GM12878 (cell line): ENCODE measurements around the gene SLC35E2B. TPM values are rescaled to one million over a fixed set of nuclear protein-coding genes. Genes with fewer than 3 reads are reported as not detected.
"Not testable (repeated sequence)": the region's sequence is repeated elsewhere in the genome, so short reads cannot be mapped to it uniquely, and the experiment has no call there.

Experiments used
- ATAC-seq: fragments of 200-7000 bp; cut with Tn5 transposase; 3 replicates; pipeline ENCODE4 v1.9.1; 2020; ENCODE audit warnings: mild to moderate bottlenecking, moderate library complexity
- BruUV-seq: library from RNA; stranded (reverse); fragments of 400-500 nt; replicated peaks from 2 replicates; lab custom pipeline; 2021; lab: Mats Ljungman, UMichigan
- CTCF ChIA-PET: fragments of 300-600 bp; sonication (Branson Sonifier 250); formaldehyde crosslinking; extraction: SDS; loops from one replicate; lab custom pipeline; 2021; ENCODE audit warnings: inconsistent platforms; lab: Yijun Ruan, JAX
- POLR2A ChIA-PET: fragments of 350-600 bp; formaldehyde crosslinking; extraction: SDS; loops from one replicate; lab custom pipeline; 2021; ENCODE audit warnings: inconsistent platforms; lab: Charles Lee
- RAD21 ChIA-PET: fragments of 300-600 bp; sonication (Branson Sonifier 250); formaldehyde crosslinking; loops from one replicate; lab custom pipeline; 2023; ENCODE audit warnings: antibody characterized with exemption; ENCODE audit not compliant: unreplicated experiment; lab: Charles Lee
- SMC1A ChIA-PET: fragments of 300-600 bp; sonication (Branson Sonifier 250); formaldehyde crosslinking; loops from one replicate; lab custom pipeline; 2023; ENCODE audit not compliant: unreplicated experiment, uncharacterized antibody; lab: Charles Lee
- DNase-seq: peaks from one replicate; pipeline ENCODE4 v3.0.0-alpha.2; 2011; ENCODE audit warnings: low read depth, low spot score
- FAIRE-seq: peaks from 3 replicates; lab custom pipeline; 2011; peaks lifted over from hg19 to GRCh38; lab: Jason Lieb, UNC
- H2AFZ ChIP-seq: 2 replicates; pipeline ENCODE4 v1.6.0; 2011; ENCODE audit warnings: low read depth, low read length, control low read depth; ENCODE audit not compliant: control insufficient read depth
- H3K27ac ChIP-seq: 2 replicates; pipeline ENCODE4 v1.5.1; 2011; ENCODE audit warnings: control low read depth; ENCODE audit not compliant: control insufficient read depth, insufficient read depth
- H3K27me3 ChIP-seq, 2 experiments: replicated peaks in 1 of 2; 2 replicates each; pipeline versions ENCODE4 v1.6.0 to v1.6.1; 2011; ENCODE audit warnings: low read length in 1 of 2; ENCODE audit not compliant: control insufficient read depth in 2 of 2, insufficient read depth in 2 of 2
- H3K36me3 ChIP-seq, 2 experiments: 2 replicates each; pipeline ENCODE4 v1.5.1; 2011; ENCODE audit warnings: low read length in 1 of 2; ENCODE audit not compliant: control insufficient read depth in 2 of 2, insufficient read depth in 2 of 2
- H3K4me1 ChIP-seq: 2 replicates; pipeline ENCODE4 v1.6.1; 2011; ENCODE audit warnings: mild to moderate bottlenecking, low read length, moderate library complexity, mixed read lengths; ENCODE audit not compliant: control insufficient read depth, insufficient read depth
- H3K4me2 ChIP-seq: 2 replicates; pipeline ENCODE4 v1.6.0; 2011; ENCODE audit warnings: control low read depth; ENCODE audit not compliant: control insufficient read depth, insufficient read depth
- H3K4me3 ChIP-seq: fragments of 200-600 bp; sonication (generic); 2 replicates; pipeline ENCODE4 v1.5.1; 2016
- H3K79me2 ChIP-seq: 2 replicates; pipeline ENCODE4 v1.6.0; 2011; ENCODE audit warnings: low read length; ENCODE audit not compliant: control insufficient read depth, insufficient read depth
- H3K9ac ChIP-seq: 2 replicates; pipeline ENCODE4 v1.8.0; 2011; ENCODE audit warnings: low read length, control low read depth, mixed read lengths; ENCODE audit not compliant: control insufficient read depth, insufficient read depth
- H3K9me3 ChIP-seq: replicated peaks from 3 replicates; pipeline ENCODE4 v1.5.1; 2011; ENCODE audit warnings: mild to moderate bottlenecking, low read length; ENCODE audit not compliant: control insufficient read depth, insufficient read depth
- H4K20me1 ChIP-seq: 2 replicates; pipeline ENCODE4 v1.6.0; 2011; ENCODE audit not compliant: control insufficient read depth, insufficient read depth
- BCL11A ChIP-seq: IDR thresholded peaks from 2 replicates; pipeline ENCODE4 v1.6.1; 2011; ENCODE audit warnings: low read depth, low read length
- CHD2 ChIP-seq: IDR thresholded peaks from 2 replicates; pipeline ENCODE4 v1.6.1; 2011; ENCODE audit warnings: low read depth, low read length, improper control_type of control experiment, borderline replicate concordance
- DPF2 ChIP-seq: fragments of 450-650 bp; IDR thresholded peaks from 2 replicates; pipeline ENCODE4 v1.6.1; 2017; ENCODE audit warnings: mild to moderate bottlenecking
- KLF5 ChIP-seq: fragments of 450-650 bp; IDR thresholded peaks from 2 replicates; pipeline ENCODE4 v1.6.1; 2014; ENCODE audit warnings: mild to moderate bottlenecking; ENCODE audit not compliant: partially characterized antibody
- PAX8 ChIP-seq: fragments of 450-650 bp; IDR thresholded peaks from 2 replicates; pipeline ENCODE4 v1.6.1; 2017; ENCODE audit warnings: mild to moderate bottlenecking, moderate library complexity
- ZNF384 ChIP-seq: IDR thresholded peaks from 2 replicates; pipeline ENCODE4 v1.6.1; 2012; ENCODE audit warnings: low read depth, mild to moderate bottlenecking, low read length, improper control_type of control experiment, borderline replicate concordance
- WGBS: methylation state at CpG from one replicate; pipeline ENCODE4 v1.1.6; 2016; ENCODE audit warnings: low lambda C conversion rate; ENCODE audit not compliant: insufficient replicate concordance, insufficient coverage; ENCODE audit errors: missing lambda C conversion rate; 5-methylcytosine and 5-hydroxymethylcytosine counted together
- in situ Hi-C: fragments of 300-500 bp; cut with MboI; formaldehyde crosslinking; loops from 9 replicates; pipeline ENCODE4 v1.14.3; 2018; ENCODE audit warnings: mixed read lengths
- intact Hi-C: fragments of 100-400 bp; cut with micrococcal nuclease; formaldehyde crosslinking; loops from one replicate; pipeline ENCODE4 v1.14.2; 2022; ENCODE audit not compliant: unreplicated experiment
- polyA plus RNA-seq, 11 experiments: library from polyadenylated mRNA; depleted of rRNA in 4 of 11; unstranded in 6 of 11; stranded (reverse) in 5 of 11; fragments of >200 nt; fragmentation: Nextera tagmentation in 4 of 11; fragmentation: Illumina TruSeq in 1 of 11; extraction: Ambion mirVana in 4 of 11; extraction: Trizol in 1 of 11; gene quantifications; 1 replicate in 1 of 11; 2 replicates in 10 of 11; pipeline versions ENCODE4 v1.2.1 to v1.2.3, GENCODE V29; 2011 to 2016; ENCODE audit warnings: inconsistent platforms in 2 of 11, missing spikeins in 2 of 11, low read depth in 1 of 11
- total RNA-seq, 4 experiments: library from RNA; depleted of rRNA in 3 of 4; stranded (reverse); fragments of >200 nt in 3 of 4; fragmentation: Illumina TruSeq in 1 of 4; extraction: Trizol in 1 of 4; gene quantifications; 2 replicates each; pipeline versions ENCODE4 v1.2.1 to v1.2.3, GENCODE V29; 2013 to 2021
- TF ChIP-seq, protein P1 (sequence below): IDR thresholded peaks from 2 replicates; pipeline ENCODE4 v1.6.1; 2012; ENCODE audit warnings: low read depth, low read length, improper control_type of control experiment
- TF ChIP-seq, protein P2 (sequence below): fragments of 450-650 bp; formaldehyde crosslinking; IDR thresholded peaks from 2 replicates; pipeline ENCODE4 v1.4.0; 2020; ENCODE audit warnings: mild to moderate bottlenecking, moderate library complexity

The SLC35E2B gene
- total and polyA plus RNA-seq, 10 of the 15 experiments (the other 5 are each of a cell fraction or from before 2014, with no cell fraction given) = 2.6 to 36.7 (median 18.6) TPM

DNA sequence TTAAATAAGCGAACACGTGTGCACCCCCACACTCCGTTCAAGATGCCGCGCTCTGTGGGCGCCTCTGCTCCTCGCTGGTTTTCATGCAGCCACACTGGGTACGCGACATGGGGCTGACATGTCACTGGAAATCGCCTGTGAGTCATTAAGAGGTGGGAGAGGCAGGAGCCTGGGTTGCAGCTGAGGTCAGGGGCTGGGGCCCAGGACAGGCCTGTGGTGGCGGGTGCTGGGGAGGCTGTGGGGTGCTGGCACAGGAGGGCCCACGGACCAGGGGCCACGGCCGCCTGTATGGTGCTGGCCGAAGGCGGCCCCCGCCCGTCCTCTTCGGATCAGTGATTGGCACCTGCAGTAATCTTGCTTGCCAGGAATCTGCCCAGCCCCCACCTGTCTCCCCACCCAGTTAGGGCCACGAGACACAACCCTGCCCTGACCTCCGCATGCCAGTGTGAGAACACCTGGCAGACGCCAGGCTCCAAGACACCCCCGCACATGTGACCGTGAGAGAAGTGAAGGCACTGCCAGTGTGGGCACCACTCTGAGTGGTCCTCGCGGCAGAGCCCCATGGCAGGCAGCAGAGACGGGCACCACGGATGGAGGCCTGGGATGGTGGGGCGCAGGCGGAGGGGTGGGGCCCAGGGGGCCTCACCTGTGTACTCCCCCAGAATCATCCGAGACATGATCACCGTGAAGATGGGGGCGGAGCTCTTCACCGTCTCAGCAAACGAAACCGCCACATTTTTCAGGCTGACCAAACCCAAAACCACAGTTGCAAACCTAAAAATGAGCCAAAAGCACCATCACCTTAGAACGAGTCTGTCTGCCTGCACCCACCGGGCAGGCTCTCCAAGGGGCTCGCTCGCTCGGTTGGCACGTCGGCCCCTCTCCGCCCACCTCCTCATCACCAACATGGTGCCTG, 45.3 kb upstream of the SLC35E2B start:
- H3K4me3 ChIP-seq, SMC1A ChIA-PET, in situ Hi-C loops, H3K4me1 ChIP-seq, H3K79me2 ChIP-seq, CTCF ChIA-PET, H3K9ac ChIP-seq, H3K9me3 ChIP-seq, POLR2A ChIA-PET, DNase-seq, H3K4me2 ChIP-seq, RAD21 ChIA-PET, intact Hi-C loops, BruUV-seq, H3K27me3 ChIP-seq, H4K20me1 ChIP-seq, H2AFZ ChIP-seq, H3K36me3 ChIP-seq, H3K27ac ChIP-seq: not testable (repeated sequence)
- ATAC-seq = peak; percentile 81
- peak; percentile 96 for FAIRE-seq
- WGBS = 85% methylated on average over 21 of the region's 44 CpGs

DNA sequence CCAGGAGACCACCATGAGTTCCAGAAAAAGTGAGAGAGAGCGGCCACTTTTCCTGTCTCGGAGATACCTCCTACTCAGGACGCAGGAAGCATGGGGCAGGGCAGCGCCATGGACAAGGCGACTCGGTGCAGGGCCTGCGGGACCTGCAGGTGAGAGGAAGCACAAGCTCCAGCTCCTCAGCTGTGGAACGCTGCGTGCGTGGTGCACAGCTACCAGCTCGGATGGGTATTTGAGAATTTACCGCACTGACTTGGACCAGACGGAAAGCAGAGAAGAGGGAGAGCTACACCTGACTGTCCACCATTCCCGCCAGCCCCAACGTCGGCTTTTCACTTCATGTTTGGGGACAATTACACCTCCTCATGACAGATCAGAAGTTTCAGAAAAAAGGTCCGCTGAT, 39.8 kb upstream of the SLC35E2B start:
- no peak overlapping the region for H3K4me3 ChIP-seq
- WGBS = over 99% methylated on average over 17 of the region's 17 CpGs
- no peak for FAIRE-seq

More for the DNA sequence above, 39.8 kb upstream of the SLC35E2B start:
- H3K27me3 ChIP-seq = no peaks in the 10 kb centered on the region
- H3K4me2 ChIP-seq = no peak overlapping the region
- no peaks in the 10 kb centered on the region for H3K4me1 ChIP-seq
- no peaks in the 10 kb centered on the region for H3K9me3 ChIP-seq
- no peak overlapping the region for H2AFZ ChIP-seq
- no peak for DNase-seq
- no peaks in the 10 kb centered on the region for H4K20me1 ChIP-seq
- ChIA-PET SMC1A (interaction anchor here (0.6 kb wide), 2 partner anchors 10 to 78 kb away, joined by 3 read pairs; no protein-coding TSS in a partner anchor), CTCF (no interaction called here), RAD21 (no interaction called here), POLR2A (interaction anchor here (0.6 kb wide), 1 partner anchor 88 kb away, joined by 4 read pairs; no protein-coding TSS in a partner anchor)
- no peak overlapping the region for H3K9ac ChIP-seq
- no TSS peak for BruUV-seq
- TF ChIP-seq PAX8 (no peak), CHD2 (no peak), BCL11A (no peak), ZNF384 (no peak), KLF5 (no peak), DPF2 (no peak)
- TF ChIP-seq, protein P1, sequence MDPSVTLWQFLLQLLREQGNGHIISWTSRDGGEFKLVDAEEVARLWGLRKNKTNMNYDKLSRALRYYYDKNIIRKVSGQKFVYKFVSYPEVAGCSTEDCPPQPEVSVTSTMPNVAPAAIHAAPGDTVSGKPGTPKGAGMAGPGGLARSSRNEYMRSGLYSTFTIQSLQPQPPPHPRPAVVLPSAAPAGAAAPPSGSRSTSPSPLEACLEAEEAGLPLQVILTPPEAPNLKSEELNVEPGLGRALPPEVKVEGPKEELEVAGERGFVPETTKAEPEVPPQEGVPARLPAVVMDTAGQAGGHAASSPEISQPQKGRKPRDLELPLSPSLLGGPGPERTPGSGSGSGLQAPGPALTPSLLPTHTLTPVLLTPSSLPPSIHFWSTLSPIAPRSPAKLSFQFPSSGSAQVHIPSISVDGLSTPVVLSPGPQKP = no peak
- TF ChIP-seq, protein P2, sequence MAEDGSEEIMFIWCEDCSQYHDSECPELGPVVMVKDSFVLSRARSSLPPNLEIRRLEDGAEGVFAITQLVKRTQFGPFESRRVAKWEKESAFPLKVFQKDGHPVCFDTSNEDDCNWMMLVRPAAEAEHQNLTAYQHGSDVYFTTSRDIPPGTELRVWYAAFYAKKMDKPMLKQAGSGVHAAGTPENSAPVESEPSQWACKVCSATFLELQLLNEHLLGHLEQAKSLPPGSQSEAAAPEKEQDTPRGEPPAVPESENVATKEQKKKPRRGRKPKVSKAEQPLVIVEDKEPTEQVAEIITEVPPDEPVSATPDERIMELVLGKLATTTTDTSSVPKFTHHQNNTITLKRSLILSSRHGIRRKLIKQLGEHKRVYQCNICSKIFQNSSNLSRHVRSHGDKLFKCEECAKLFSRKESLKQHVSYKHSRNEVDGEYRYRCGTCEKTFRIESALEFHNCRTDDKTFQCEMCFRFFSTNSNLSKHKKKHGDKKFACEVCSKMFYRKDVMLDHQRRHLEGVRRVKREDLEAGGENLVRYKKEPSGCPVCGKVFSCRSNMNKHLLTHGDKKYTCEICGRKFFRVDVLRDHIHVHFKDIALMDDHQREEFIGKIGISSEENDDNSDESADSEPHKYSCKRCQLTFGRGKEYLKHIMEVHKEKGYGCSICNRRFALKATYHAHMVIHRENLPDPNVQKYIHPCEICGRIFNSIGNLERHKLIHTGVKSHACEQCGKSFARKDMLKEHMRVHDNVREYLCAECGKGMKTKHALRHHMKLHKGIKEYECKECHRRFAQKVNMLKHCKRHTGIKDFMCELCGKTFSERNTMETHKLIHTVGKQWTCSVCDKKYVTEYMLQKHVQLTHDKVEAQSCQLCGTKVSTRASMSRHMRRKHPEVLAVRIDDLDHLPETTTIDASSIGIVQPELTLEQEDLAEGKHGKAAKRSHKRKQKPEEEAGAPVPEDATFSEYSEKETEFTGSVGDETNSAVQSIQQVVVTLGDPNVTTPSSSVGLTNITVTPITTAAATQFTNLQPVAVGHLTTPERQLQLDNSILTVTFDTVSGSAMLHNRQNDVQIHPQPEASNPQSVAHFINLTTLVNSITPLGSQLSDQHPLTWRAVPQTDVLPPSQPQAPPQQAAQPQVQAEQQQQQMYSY (CRISPR knock-in tag) = no peak
- in situ Hi-C loops (no loop called here), intact Hi-C loops (no loop called here)
- H3K36me3 ChIP-seq = peaks cover 0 to 1% of the 10 kb centered on the region in 2 experiments; a peak in 1 of 4 replicates
- H3K27ac ChIP-seq = no peak overlapping the region
- ATAC-seq = no peak
- no peaks in the 10 kb centered on the region for H3K79me2 ChIP-seq
